Endothelial cell of umbilical vein (primary cell): ENCODE data around the gene RETSAT.

Experiments used
- EZH2 ChIP-seq: IDR thresholded peaks from 2 replicates; pipeline ENCODE4 v1.6.1; 2012; ENCODE audit warnings: borderline replicate concordance, low read depth, mild to moderate bottlenecking, moderate library complexity, low read length, inconsistent platforms; ENCODE audit not compliant: severe bottlenecking
- FOS ChIP-seq: IDR thresholded peaks from 2 replicates; pipeline ENCODE4 v1.6.1; 2011; ENCODE audit warnings: mild to moderate bottlenecking, low read length, moderate library complexity, borderline replicate concordance; ENCODE audit not compliant: insufficient read depth
- GATA2 ChIP-seq: IDR thresholded peaks from 2 replicates; pipeline ENCODE4 v1.7.0; 2011; ENCODE audit warnings: low read depth, mild to moderate bottlenecking, moderate library complexity, mixed read lengths, low read length; ENCODE audit not compliant: insufficient read length, insufficient read depth
- JUN ChIP-seq: IDR thresholded peaks from 2 replicates; pipeline ENCODE4 v1.6.1; 2011; ENCODE audit warnings: borderline replicate concordance, low read depth; ENCODE audit not compliant: insufficient read length, insufficient read depth
- MAX ChIP-seq: IDR thresholded peaks from 2 replicates; pipeline ENCODE4 v1.6.1; 2011; ENCODE audit not compliant: insufficient read depth, insufficient read length
- MYC ChIP-seq: IDR thresholded peaks from one replicate; pipeline ENCODE4 v1.6.1; 2011; ENCODE audit warnings: mild to moderate bottlenecking, low read depth, low read length
- POLR2A ChIP-seq: IDR thresholded peaks from 2 replicates; pipeline ENCODE4 v1.6.1; 2012; ENCODE audit warnings: low read depth, mild to moderate bottlenecking, control low read depth, low read length
- POLR2AphosphoS5 ChIP-seq: IDR thresholded peaks from 2 replicates; pipeline ENCODE4 v1.6.1; 2012; ENCODE audit warnings: low read depth, mild to moderate bottlenecking, control low read depth, low read length, moderate library complexity; ENCODE audit not compliant: insufficient read depth
- TF ChIP-seq, protein P1 (sequence below), 2 donors: IDR thresholded peaks; 1 replicate in 1 of 2; 2 replicates in 1 of 2; pipeline ENCODE4 v1.5.1; 2011; ENCODE audit warnings: low read length in 2 of 2, mild to moderate bottlenecking in 2 of 2, moderate library complexity in 2 of 2, control low read depth in 1 of 2, inconsistent platforms in 1 of 2, low read depth in 1 of 2; ENCODE audit not compliant: insufficient read depth in 1 of 2; ENCODE audit errors: extremely low read depth in 1 of 2

DNA sequence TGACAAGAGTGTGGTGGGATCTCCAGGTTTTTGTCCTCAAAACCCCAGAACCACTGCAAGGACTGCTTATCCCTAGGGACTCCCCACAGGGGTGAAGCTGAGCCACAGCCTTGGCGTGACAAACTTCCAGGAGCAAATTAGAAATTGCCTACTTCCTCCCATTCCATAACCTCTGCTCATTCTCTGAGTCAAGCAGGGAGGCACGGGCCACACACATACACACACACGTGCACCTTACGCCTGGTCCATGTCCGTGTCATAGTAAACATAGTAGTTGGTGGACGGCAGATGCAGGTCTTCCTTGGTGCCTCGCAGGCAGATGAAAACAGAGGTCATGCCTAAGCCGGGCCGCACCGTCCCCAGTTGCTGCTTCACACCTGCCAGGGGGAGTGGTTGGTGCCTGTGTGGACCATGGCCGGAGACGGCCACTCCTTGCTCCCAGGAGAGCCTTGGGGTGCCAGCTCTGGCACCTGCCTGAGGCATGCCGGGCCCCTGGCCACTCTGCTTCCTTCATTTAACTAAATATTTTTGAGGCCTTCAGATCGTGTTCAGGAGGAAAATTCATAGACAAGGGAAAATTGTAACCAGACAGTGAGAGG, 9.9 kb downstream of the RETSAT start:
- TF ChIP-seq MAX (no peak), POLR2A (no peak), GATA2 (no peak), EZH2 (no peak), POLR2AphosphoS5 (no peak), FOS (no peak), MYC (no peak), JUN (no peak)
- TF ChIP-seq, protein P1, sequence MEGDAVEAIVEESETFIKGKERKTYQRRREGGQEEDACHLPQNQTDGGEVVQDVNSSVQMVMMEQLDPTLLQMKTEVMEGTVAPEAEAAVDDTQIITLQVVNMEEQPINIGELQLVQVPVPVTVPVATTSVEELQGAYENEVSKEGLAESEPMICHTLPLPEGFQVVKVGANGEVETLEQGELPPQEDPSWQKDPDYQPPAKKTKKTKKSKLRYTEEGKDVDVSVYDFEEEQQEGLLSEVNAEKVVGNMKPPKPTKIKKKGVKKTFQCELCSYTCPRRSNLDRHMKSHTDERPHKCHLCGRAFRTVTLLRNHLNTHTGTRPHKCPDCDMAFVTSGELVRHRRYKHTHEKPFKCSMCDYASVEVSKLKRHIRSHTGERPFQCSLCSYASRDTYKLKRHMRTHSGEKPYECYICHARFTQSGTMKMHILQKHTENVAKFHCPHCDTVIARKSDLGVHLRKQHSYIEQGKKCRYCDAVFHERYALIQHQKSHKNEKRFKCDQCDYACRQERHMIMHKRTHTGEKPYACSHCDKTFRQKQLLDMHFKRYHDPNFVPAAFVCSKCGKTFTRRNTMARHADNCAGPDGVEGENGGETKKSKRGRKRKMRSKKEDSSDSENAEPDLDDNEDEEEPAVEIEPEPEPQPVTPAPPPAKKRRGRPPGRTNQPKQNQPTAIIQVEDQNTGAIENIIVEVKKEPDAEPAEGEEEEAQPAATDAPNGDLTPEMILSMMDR (IDR thresholded peaks at IDR 0.05; ENCODE audit: extremely low read depth in 1 of 2, insufficient read depth in 1 of 2, low read depth in 1 of 2, low read length in 2 of 2): no peak
